Right hindlimb (tissue), 1 donor: ENCODE results near the gene ZNF586.
"Not testable (repeated sequence)": the region's sequence is repeated elsewhere in the genome, so short reads cannot be mapped to it uniquely, and the experiment has no call there.

Source experiments
- DNase-seq: peaks from one replicate; pipeline ENCODE4 v3.0.0-alpha.2; 2018

ZNF586 gene

GRCh38 chr19:57769345-57770131, at the start of gene ZNF586:
Gene ZNF586, plus strand, starts transcription at chr19:57769676. Its CDS starts 167 bp downstream, at chr19:57769843.
- DNase-seq, result peak; percentile 93

DNA sequence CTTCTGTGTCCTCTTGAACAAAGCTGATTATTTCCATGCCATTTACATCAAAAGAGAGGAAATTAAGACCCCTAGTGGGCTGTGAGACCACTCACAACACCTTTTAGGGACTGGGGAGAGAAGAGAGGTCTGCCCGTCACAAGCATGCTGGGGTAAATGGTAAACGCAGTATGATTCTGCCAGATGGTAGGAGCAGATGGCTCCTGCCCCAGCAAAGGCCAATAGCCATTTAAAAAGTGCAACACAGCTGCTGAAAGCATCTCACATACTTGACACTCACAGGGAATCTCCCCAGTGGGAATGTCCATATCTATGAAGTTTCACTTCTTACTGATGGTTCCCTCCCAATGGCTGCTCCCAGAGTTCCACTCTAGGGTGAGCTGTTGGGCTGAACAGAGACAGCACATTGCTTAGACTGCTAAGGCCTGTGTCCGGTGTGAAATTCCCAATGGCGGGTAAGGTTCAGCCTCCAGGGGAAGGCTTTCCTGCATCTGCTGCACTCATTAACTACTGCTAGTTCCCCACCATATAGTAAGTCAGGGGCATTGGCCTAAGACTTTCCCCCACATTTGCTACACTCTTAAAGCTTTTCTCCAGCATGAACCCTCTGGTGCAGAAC, 49.5 kb upstream of the ZNF586 start:
- no peak for DNase-seq

GRCh38 chr19:57720878-57721277, 48.6 kb upstream of the ZNF586 start:
- no peak for DNase-seq

GRCh38 chr19:57738320-57738719, 31.2 kb upstream of the ZNF586 start:
- DNase-seq, result peak; percentile 30

- not testable (repeated sequence) for DNase-seq
Observed at GRCh38 chr19:57738770-57739169, 30.7 kb upstream of the ZNF586 start.

DNA sequence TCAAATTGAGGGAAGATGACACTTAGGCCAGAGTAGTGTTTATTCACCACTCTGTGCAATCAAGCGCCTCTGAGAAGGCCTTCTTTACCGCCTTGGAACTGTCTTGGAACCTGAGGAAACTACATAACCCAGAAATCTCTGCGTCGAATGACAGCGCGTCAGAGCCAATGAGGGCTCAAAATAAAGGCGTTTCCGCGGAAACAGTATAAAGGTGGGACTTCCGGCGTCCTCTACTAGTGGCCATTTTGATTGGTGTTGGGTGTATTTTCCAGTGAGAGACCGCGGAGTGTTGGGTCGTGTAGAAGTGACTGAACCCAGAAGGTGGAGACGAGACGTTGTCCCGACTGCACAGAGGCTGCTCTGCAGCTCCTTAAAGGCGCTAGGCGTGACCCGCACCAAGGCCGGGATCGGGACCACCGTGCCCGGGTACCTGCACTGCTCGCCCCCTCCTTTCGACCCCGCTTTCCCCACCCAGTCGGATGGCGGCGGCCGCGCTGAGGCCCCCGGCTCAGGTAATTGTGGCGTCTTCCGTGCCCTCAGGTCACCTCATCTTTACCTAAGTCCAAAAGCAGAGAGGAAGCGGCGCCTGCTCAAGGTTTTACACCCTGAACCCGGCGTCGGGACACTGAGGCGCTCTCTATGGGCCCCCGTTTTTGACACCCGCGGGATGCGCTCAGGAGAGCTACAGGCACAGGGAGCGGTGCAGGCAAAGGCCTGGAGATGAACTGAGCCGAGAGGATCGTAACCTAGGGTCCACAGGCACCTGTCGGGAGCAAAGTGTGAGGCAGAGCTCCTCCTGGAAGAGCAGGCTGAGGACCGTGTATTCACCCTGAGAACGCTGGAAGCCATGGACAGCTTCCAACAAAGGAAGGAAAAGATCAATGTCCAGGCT, 22.6 kb upstream of the ZNF586 start, which contains the start of gene ZNF776:
Gene ZNF776 (plus strand): TSS at position 236 of the 892 bp plus-strand sequence. CDS start 244 bp downstream, at position 480.
- peak; percentile 92 for DNase-seq

DNA sequence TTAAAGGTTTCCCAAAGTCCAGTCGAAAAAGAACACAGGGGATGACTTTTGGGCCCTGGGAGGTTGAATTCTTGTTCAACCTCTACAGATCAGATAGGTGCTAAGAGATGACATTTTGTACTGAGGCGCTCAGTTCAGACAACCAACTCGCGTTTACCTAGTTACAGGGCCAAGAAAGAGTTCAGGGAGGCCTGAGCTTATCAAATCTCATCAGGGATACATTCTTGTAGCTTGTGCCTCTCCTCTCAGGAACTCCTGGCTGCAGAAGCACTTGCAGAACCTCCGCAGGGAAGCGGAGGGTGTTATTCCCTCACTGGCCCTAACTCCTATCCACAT, 22.0 kb upstream of the ZNF586 start:
- DNase-seq, result no peak

DNA sequence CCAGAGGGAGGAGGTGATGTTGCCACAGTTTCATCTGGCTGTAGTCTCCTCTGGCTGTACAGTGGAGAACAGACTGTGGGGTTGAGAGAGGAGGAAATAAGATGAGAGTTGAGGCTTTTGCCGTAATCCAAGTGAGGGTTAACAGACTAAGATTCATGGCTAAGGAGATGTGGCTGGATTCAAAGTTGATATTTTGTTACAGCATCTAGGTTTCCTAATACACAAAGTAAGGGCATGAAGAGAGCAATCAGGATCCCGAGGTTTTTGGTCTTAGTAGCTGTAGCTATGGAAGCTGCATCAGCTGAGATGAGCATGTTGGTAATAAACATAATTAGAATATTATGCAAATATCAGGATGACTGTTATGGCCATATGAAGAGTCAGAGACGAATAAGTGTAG, 21.4 kb upstream of the ZNF586 start:
- DNase-seq, result no peak

DNA sequence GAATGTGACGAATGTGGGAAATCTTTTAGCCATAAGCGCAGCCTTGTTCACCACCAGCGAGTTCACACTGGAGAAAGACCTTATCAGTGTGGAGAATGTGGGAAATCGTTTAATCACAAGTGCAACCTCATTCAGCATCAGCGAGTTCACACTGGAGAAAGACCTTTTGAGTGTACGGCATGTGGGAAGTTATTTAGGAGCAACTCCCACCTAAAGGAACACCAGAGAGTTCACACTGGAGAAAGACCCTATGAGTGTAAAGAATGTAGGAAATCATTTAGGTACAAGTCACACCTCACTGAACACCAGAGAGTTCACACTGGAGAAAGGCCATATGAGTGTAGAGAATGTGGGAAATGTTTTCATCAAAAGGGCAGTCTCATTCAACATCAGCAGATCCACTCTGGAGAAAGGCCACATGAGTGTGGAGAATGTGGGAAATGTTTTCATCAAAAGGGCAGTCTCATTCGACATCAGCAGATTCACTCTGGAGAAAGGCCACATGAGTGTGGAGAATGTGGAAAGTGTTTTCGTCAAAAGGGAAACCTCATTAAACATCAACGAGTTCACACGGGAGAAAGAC, 15.3 kb upstream of the ZNF586 start:
- no peak for DNase-seq

DNA sequence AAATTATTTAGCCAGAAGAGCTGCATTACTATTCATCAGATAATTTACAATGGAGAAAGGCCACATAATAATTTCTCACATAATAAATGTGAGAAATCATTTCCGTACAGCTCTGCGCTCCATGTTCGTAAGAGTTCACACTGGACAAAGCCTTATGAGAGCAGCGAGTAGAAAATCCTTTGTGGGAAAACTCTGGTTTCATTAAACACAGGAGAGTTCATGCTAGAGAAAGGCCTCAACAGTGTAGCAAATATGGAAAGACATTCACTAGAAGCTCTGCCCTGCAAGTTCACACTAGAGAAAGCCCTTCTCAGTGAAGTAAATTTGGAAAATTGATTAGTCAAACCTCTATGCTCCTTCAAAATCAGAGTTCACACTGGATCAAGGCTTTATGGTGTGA, 14.4 kb upstream of the ZNF586 start:
- no peak for DNase-seq

DNA sequence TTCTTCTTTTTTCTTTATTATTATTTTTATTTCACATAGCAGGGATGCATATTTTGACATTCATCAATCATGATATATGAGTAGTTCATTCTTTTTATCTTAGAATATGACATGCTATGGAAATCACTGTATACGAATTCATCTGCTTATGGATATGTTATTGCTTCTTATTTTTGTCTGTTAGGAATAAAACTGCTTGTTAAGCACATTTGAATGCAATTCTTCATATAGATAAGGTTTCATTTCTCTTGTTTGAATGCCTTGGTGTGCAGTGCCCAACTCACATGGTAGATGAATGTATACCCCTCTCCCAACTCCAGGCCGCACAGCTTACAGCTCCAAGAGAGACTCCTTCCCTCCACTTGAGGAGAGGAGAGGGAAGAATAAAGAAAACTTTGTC, 11.5 kb upstream of the ZNF586 start:
- DNase-seq, result no peak

DNA sequence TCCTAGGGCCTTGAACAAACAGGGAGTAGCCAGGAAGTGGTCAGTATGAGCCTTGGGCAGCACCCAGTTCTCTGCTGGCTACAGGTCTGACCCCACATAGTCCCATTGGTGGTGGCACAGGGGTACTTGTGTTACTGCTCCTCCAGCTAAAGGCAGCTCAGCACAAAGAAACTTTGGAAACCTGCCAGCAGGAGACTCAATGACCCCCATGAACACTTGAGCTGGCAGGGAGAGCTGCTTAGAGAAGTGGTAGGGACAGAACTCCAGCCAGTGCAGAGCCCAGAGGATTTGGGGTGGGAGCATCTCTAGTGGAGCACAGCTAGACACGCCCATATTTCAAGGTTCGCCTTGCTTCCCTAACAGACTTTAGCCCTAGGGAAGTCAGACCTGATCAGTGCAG, 10.4 kb upstream of the ZNF586 start:
- no peak for DNase-seq

DNA sequence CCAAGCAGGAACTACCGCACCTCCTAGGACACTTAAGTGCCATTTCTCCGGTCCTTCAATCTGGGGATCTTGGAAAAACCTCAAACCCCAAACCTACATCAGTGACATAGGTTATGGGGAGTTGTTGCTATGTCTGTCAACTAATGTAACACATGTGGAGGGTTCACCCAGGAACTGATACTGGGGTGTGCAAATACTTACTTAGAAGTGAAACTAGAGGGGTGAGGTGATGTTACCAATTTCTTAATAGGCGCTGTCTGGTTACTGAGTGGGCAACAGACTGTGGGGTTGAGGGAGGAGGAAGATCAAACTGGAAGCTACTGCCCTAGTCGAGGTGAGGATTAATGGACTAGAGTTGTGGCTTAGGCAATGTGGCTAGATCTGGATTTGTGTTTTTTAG, 1.9 kb downstream of the ZNF586 start:
- no peak for DNase-seq

DNA sequence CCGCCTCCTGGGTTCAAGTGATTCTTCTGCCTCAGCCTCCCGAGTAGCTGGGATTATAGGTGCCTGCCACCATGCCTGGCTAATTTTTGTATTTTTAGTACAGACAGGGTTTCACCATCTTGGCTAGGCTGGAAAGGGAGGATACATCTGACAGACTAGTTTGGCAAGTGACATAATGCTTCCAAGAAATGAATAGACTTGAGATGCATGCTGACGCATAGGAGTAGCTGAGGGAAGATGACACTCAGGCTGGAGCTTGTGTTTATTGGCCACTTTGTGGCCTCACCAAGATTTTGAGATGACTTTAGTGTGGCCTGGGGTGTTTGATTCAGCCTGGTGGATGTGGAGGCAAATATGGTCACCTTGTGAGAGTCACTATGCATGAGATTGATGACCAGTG, 4.0 kb downstream of the ZNF586 start:
- DNase-seq, result no peak

DNA sequence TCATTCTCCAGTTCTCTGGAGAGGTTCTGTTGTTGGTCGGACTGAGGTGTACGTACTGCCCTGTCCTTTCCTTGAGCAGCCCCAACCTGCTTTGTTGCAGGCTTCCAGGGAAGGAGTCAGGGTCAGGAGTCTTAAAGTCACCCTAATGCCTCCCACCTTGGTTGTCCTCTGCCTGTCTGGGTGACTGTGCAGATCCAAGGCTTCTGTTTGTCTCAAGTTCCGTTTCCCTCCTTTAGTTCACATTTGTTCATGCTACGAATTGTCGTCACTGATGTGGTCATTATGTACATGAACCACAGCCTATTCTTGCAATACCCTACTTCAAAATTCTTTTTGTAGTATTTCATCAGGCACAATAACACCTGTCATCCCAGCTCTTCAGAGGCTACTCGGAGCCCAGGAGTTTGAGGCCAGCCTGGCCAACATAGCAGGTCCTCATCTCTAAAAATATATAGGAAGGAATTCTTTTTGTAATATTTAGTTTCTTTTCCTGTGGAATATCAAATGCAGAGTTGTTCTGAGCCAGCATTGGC, 7.4 kb downstream of the ZNF586 start:
- DNase-seq, result no peak

- DNase-seq, result no peak
Observed at GRCh38 chr19:57778336-57778735, 8.9 kb downstream of the ZNF586 start.

GRCh38 chr19:57779220-57779845, 9.9 kb downstream of the ZNF586 start:
- no peak for DNase-seq

- no peak for DNase-seq
Observed at GRCh38 chr19:57786286-57786685, 16.8 kb downstream of the ZNF586 start.

- DNase-seq, result no peak
Observed at GRCh38 chr19:57786906-57787305, 17.4 kb downstream of the ZNF586 start.

DNA sequence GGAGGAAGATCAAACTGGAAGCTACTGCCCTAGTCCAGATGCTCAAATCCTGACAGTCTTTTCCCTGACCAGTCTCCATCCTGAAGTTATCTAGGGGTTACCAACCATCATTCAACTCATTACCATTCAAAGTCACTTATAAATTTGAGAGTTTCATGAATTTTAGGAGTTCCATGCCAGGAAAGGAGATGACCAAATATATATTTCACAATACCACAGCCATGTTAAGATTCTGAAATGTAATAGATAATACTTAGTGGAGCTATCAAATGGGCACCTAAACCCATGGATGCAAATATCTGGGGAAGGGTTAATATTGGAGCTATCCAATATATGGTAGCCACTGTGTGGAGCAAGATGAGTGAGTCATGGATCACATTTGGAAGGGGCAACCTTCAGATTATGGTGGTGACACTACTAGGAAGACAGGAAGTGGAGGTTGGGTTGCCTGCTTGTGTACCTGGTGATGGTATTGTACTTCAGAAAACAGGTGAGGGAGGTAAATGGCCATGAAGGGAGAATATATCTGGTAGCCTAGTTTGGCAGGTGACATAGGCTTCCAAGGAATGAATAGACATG, 18.7 kb downstream of the ZNF586 start:
- no peak for DNase-seq

GRCh38 chr19:57789288-57789687, 19.8 kb downstream of the ZNF586 start:
- DNase-seq, result no peak

DNA sequence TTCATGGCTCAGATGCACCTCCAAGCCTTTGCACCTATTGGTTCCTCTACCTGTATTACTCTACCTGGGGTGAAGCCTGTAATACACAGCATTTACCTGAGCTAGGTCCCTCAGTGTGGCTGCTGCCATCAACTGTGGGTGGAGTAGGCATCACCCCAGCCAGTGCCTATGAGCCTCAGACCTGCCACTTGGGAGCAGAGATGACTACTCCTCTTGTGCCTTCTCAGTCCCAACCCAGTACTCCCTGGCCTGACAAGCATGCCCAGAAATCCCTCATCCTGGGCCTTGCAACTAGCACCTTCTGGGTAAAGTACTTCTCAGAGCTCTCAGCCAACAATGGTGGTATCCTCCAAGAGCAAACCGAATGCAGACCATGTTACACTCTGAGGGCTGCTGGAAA, 27.1 kb downstream of the ZNF586 start:
- DNase-seq, result not testable (repeated sequence)
